OCI-M1 (cell line): Measurements from ENCODE around the gene SIGLEC6.

Experiments
- DNase-seq: peaks from one replicate; lab custom pipeline; 2025; lab: John Stamatoyannopoulos, UW

SIGLEC6 gene

DNA sequence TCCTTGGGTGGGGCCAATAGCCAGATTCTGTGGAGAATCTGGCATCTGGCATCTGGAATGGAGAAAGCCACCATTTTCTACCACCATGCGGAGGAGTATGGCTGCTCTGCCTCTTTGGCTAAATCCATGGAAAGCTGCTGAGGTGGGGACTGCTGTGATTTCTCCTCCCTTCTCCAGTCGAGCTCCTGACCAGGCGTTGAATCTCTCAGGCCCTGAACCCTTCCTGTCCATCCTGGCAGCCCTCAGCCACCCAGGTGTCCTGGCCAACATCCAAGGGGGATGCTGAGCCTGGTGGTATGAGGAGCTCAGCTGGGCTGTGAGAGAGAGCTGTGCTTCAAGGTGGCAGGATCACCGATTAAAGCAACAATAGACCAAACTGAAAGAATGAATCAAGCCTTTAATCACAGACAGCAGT is 17.4 kb upstream of the SIGLEC6 start:
- DNase-seq, result no peak

DNA sequence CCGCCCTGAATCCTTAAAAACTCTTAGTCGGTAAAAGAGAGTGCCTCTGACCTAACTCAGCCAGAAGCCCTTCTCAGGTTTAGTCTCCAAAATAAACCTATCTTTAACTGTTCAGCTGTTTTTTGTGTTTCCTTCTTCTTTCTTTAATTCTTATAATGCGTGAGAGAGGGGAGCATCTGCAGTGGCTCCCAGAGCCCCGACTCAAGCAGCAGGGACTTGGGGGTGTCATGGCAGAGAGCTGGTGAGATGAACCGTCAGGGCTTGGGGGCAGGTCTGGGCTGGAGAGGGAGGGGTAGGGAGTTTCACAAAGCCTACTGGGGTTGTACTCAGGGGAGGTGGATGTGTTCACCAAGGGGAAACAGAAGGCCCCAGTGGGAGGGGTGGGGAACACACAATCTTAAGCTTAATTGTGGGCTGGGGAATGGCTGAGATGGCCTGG is 16.8 kb upstream of the SIGLEC6 start:
- no peak for DNase-seq

DNA sequence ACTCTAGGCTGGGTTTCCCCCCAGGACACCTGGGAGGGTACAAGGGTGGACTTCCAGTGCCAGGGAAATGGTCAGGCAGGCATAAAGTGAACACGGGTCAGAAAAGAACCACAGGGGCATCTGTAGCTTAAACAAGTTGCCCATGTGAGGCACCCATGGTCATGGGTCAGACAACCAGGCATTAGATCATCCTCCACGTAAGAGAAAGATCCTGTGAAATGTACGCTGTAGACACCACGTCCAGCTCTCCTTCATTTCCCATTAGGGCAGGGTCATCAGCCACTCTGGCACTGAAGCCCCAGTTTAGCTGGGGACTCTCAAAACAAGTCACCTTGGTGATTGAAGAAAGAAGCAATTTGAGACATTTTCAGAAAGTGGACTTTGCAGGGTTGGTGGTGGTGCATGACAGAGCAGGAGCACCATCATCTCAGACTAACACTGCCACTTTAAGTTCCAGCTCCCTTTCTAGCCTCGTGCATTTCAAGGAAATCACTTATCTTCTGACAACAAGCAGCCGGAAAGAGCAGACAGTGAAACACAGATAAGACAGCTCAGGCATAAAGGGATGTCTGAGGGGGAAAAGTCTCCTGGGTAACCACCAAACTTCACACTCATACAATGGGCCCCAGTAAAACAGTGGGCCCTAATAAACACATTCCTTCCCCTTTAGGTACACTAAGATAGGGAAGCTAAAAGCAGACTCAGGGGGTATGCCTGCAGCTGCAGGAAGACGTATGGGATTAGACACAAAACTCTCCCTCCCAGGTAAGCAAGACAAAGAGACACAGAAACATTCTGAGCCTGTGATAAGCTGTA is 16.1 kb upstream of the SIGLEC6 start:
- DNase-seq, result peak; percentile 98

DNA sequence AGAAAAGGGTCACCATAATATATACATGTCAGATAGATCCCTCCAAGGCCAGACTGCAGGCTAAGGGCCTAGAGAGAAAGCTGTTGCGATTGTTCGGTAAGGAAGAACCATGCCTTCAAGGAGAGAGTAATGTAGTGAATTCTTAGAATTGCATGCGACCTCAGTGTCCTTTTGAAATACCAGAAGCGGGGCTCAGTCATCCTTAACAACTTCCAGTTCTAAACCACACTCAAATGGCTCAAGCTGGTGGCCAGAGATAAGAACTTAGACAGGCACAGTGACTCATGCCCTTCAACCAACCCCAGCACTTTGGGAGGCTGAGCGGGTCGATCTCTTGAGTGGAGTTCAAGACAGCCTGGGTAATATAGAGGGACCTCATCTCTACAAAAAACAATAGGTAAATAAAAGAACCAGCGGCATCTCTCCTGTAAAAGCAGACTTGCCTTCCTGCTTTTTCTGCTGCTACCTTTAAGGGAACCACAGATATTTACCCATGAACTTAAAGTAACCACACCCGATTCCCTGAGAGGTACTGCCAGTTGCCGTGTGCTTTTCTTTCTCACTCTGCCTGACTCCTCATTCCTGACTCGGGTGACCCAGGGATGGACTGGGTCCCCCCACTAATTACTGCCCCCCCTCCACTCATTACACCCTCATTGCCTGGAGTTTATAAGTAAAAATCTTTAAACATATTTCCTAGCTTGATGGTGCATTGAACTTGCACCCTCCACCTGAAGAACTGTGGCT is 15.4 kb upstream of the SIGLEC6 start:
- DNase-seq, result peak; percentile 100

DNA sequence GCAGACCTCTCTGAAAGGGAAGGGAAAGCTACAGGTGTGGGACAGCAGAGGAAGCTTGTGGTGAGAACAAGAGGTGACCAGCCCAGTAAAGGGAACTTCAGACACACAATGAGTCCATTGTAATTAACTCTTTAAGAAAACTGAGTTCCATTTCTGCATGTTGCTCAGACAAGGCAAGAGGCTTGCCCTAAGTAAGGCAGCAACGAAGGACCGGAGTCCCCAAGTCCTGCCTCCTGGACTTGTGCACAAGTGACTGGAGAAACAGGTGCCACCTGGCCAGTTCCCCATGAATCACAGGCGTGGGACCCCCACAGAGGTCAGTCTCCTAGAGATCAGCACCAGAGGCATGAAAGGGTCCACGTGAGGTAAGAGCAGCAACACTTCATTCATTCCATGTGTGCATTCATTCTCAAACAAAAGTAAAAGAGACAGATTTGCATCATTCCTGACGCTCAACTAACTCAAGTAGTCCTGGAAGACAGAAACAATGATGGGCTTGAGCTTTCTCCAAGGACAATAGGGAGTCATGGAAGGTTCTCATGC is 14.7 kb upstream of the SIGLEC6 start:
- DNase-seq, result no peak

DNA sequence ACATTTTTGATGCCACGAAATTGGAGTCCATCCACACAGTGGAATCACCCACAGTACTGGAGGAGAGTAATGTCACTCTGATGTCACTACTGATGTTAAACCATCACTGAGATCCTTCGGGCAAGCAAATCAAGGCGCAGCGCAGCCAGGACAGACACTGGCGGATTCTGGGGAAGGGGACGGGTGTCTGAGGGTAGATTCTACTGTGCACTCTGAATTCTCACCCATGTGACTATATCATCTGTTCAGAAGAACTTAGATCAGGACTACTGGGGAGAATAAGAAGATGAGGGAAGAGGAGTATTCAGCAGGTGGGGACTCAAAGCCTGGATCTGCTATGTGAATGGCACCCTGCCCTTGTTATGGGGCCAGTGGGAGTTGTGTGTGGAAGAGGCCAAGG is 12.6 kb upstream of the SIGLEC6 start:
- DNase-seq, result no peak

DNA sequence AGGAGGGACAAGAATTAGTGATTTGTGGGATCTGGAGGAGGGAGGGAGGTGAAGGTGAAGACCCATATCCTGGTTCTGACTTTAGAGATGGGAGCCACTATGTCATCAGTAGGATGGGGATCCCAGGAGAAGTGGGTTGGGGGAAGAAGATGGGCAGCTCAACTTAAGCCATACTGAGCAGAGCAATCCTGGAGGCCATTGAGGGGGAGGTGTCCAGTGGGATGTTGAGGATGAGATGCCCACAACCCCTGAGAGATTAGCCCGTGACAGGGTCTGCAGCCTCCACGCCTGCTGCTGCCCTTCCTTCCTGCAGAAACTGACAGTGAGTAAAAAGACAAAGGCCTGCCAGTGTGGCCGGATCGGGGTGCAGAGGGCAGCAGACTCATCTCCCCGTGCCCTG is 11.2 kb upstream of the SIGLEC6 start:
- DNase-seq, result no peak

DNA sequence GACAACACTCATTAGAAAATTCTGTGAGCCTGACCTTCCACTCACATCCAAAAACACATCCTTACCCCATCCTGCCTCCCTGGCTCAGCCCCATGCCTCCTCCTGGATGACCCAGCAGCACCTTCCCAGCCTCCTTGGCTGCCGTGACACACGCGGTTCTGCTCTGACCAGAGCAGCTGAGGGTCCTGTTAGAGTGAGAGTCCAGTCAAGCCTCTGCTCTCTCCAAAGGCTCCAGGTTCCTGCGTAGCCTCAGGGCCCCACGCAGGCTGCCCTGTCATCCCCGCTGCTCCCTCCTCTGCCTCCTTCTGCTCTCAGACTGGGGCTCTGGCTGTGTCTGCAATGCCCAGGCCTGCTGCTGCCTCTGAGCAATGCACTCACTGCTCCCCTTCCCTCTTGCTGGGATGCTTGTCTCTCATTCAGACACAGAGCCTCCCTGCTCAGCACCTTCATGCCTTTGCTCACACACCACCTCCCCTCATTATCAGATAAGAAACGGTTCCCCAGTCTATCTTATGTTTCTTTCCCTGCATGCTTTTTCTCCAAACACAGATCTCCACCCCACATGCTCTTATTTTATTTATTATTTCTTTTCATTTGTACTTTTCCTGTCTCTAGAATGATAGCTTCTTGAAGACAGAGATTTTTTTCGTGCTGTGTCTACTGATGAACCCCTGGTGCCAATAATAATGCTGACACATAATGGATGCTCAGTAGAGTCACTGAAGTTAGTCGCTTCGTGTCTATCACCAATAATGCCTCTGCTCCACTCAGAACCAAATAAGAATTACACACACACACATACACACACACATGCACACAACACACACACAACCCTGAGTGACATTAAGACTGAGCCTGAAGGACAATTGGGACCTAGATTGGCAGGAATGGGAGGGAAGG is 10.2 kb upstream of the SIGLEC6 start:
- DNase-seq, result peak; percentile 33

DNA sequence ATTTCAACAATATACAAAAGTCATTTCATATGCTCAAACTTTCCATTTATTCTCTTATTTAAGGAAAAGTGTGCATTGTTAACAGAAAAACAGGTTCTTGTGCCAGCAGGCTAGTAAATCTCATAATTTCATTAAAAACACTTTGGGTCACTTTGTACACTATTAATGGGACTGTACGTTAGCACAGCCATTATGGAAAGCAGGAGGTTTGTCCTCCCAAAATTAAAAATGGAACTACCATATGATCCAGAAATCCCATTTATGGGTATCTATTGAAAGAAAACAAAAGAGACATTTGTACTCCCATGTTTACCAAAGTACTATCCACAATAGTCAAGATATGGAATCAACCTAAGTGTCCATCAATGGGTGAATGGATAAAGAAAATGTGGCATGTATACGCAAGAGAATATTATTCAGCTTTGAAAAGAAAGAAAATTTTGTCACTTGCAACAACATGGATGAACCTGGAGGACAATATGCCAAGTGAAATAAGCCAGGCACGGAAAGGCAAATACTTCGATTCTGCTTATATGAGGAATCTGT is 8.4 kb upstream of the SIGLEC6 start:
- DNase-seq, result no peak

DNA sequence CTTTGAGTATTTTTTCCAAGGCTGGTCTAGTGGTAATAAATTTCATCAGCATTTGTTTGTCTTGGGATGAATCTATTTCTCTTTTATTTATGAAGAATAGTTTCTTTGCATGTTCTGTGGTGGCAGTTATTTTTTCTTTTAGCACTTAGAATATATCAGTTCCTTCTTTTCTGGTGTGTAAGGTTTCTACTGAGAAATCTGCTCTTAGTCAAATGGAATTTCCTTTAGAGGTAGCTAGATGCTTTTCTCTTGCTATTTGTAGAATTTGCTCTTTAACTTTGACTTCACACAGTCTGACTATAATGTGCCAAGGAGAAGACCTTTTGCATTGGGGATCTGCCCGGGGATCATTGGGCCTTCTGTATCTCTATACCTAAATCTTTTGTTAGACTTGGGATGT is 4.1 kb upstream of the SIGLEC6 start:
- DNase-seq, result peak; percentile 33

DNA sequence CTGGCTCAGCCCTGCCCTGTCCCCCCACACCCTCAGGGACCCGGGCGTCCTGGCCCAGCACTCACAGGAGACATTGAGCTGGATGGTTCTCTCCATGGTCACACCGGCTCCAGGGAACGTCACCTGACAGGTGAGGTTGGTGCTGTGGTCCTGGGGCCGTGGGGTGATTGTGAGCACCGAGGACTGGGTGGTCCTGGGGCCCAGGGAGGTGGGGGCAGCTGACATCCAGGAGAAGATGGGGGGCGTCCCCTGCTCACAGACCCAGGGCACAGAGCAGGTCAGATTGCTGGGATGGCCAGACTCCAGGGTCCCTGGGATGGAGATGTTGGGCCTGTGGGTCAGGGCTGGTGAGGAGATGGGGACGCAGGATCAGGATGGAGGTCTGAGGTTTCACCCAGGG is 854 bp downstream of the SIGLEC6 start:
- DNase-seq, result no peak

DNA sequence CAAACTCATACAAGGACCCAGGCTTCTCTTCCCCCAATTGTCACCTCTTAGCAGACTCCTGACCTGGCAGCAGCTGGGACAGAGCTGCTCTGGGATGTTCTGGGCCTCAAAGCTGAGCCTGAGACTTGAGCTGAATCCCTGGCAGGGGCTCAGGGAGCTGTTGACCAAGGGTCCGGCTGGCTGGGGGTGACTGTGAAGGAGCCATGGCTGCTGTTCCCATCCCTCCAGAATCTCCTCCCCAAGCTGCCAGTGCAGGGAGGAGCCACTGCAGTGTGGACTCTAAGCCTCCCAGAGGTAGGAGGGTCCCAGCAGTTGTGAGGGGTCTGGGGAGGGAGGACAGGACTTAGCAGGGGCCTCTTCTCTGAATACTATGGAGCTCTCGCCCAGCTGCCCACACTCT is 2.2 kb downstream of the SIGLEC6 start:
- peak; percentile 25 for DNase-seq

DNA sequence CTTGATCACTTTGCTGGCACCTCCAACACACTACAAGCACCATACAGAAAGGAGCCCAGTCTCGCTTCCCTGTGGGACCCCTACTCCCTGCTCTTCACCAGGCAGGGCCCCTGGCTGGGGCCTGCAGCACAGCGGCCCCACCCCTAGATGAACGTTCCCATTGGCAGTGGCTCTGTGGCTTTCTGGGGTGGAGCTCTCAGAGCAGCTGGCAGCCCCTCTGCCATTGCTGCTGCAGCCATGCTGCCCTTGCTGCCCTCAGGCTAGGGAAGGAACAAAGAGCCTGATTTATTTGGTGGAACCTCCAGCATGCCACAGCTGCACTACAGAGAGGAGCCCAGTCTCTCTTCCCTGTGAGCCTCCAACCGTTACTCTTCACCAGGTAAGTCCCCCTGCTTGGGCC is 5.8 kb downstream of the SIGLEC6 start:
- no peak for DNase-seq

DNA sequence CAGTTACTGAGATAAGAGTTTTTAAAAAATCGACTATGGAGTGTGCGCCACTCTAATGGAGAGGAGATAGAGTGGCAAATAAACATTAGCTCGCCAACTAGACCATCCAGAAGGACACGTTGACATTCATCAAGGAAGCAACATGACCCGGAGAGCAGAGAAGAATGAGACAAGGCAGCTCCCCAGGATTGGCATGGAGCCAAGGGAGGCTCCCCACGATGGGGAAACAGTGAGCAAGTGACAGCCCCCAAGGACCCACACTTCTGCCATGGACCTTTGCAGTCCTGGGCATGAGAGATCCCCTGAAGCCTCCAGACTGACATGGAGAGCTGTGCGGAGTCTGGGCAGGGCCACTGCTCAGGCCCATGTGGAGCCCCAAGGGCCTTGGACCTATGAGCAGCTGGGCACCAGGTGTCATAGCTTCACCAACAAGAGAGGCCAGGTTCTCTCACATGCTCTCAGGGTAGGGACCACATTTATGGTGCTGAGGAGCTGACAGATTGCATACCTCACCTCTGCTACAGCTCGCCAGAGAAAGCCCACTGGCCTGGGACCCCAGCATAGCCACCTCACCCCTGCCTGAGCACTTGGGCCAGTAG is 6.7 kb downstream of the SIGLEC6 start:
- peak; percentile 31 for DNase-seq

DNA sequence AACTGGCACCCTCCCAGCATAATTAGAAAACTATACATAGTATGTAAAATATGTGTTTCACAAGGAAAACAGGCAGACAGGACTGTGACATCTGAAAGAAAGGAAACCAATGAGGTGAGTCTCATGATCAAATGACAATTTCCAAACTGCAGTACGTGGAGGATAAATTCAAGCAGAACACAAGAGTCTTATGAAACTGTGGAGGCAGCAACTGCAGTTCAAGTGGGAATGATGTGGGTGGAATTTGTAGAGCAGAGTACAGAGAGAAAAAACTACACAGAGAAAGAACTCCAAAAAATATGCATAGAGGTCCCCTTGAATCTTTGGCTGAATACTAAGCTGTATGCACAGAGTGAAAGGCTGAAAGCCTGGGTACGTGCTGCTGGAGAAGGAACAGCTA is 9.7 kb downstream of the SIGLEC6 start:
- DNase-seq, result no peak

DNA sequence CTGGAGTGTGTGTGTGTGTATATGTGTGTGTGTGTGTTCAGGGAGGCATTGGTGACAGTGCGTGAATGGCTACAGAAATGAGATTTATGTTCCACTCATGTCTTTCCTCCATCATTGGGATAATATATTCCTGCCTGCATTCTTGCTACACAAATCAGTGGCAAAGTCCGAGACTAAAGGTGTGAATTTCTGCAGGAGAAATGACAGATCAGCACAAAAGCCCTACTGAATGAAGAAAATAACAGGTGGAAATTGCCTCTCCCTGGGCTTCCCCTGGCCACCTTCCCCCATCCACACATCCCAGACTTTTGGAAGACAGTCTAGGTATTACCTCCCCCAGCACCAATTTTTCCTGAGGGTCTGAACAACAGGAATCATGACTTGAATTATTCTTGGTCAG is 10.1 kb downstream of the SIGLEC6 start:
- DNase-seq, result no peak

DNA sequence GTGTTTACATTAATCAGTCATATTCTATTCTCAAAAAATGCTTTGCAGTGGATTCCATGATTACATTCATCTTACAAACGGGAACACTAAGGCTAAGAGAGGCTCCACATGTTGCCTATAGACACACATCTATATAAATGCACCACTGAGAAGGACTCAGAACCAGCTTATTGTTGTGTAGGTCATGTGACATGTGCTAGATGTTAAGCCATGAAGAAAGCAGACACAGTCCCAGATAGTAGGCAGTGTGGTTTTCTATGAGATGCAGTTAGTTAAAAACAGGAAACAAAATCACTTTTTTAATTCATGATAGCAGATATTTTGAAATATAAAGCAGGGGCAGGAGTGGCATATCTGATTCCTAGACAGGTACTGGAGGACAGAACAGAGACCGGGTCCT is 10.7 kb downstream of the SIGLEC6 start:
- peak; percentile 27 for DNase-seq

DNA sequence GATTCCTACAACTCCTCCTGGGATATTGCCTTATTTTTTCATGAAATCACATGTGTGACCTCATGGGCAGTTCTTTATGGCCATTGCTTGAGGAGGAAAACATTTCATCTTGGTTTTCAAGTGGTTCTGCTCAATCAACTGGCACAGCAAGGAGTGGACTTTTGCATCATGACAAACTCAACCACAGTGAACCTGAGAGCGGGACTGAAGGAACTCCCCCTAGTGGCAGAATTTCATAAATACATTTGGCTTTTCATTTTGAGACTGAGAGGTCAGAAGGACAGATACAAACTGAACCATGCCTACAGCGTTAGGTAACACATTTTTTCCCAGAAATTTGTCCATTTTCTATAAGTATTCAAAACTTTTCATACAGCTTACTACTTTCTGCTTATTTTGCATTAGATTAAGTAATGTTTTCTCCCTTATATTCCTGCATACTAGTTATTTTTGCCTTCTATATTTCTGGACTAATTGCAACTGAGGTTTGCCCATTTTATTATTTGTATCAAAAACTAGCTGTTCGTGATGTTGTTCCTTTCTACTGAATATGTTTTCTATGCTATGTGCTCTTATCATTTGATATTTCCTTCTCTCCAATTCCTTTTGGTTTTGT is 16.5 kb downstream of the SIGLEC6 start:
- peak; percentile 96 for DNase-seq

DNA sequence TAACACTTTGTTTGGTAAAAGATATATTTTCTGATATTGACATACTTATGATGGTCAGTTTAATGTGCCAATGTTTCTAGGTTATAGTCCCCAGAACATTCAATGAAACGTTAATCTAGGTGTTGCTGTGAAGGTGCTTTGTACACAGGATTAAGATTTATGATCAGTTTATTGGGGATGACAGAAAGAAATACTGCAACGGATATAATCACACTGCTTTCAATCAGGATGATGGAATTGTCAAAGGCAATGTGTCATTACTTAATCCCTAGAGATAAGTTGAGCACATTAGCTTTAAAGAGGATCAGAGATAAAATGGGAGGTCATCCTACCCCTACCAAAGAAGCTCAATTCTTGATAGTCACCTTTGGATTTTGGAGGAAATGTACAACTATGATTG is 17.5 kb downstream of the SIGLEC6 start:
- no peak for DNase-seq

DNA sequence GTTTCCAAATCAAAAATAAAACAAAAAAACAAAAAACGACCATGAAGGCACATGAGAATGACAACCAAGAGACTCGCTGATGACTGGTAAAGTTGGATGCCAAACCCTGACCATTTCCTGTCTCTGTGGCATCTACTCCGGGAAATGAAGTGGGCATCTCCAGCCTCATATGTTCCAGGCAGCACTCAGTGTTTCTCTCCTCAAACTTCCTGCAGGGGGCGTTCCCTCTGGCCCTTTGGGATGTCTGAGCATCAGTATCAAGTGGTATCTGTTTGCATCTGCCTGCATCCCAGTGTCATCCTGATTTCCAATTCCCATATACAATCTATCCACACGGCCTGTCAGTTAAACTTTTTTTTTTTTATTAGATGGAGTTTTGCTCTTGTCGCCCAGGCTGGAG is 20.1 kb downstream of the SIGLEC6 start:
- DNase-seq, result peak; percentile 46
